Kidney (tissue), 14 donors: Measurements from ENCODE around the gene PTPN2. TPM values are rescaled to one million over a fixed set of nuclear protein-coding genes. Genes with fewer than 3 reads are reported as not detected.
A peak's percentile ranks its signal among the peaks of the same experiment; 100 is the strongest.

Experiments
- DNase-seq, 5 donors: peaks; one replicate each; pipeline ENCODE4 v3.0.0-alpha.2; 2013 to 2020
- FAIRE-seq: peaks from 2 replicates; lab custom pipeline; 2012; peaks lifted over from hg19 to GRCh38; lab: Jason Lieb, UNC
- H3K27ac ChIP-seq, 2 donors: one replicate each; pipeline ENCODE4 v1.7.0; 2013; ENCODE audit warnings: low read depth in 2 of 2, low read length in 2 of 2, inconsistent platforms in 1 of 2
- H3K27me3 ChIP-seq: one replicate; pipeline ENCODE4 v1.7.1; 2013; ENCODE audit warnings: low read length, inconsistent platforms; ENCODE audit not compliant: control insufficient read depth, insufficient read depth
- H3K36me3 ChIP-seq, 3 donors: one replicate each; pipeline versions ENCODE4 v1.7.0 to v1.7.1; 2013; ENCODE audit warnings: low read length in 3 of 3, control low read depth in 1 of 3, inconsistent platforms in 1 of 3; ENCODE audit not compliant: insufficient read depth in 3 of 3, control insufficient read depth in 2 of 3
- H3K4me1 ChIP-seq, 3 donors: one replicate each; pipeline versions ENCODE4 v1.7.0 to v1.7.1; 2013; ENCODE audit warnings: low read length in 3 of 3, inconsistent platforms in 1 of 3, low read depth in 1 of 3; ENCODE audit not compliant: control insufficient read depth in 2 of 3, insufficient read depth in 2 of 3
- H3K4me3 ChIP-seq, 3 donors: one replicate each; pipeline versions ENCODE4 v1.7.0 to v1.8.1; 2013; ENCODE audit warnings: low read length in 3 of 3, control low read depth in 1 of 3, inconsistent platforms in 1 of 3
- H3K9ac ChIP-seq, 3 donors: one replicate each; pipeline versions ENCODE4 v1.7.0 to v1.7.1; 2013; ENCODE audit warnings: low read length in 3 of 3, control low read depth in 1 of 3, inconsistent platforms in 1 of 3
- H3K9me3 ChIP-seq, 3 donors: one replicate each; pipeline versions ENCODE4 v1.7.0 to v1.7.1; 2013; ENCODE audit warnings: low read length in 3 of 3, control low read depth in 1 of 3, inconsistent platforms in 1 of 3; ENCODE audit not compliant: control insufficient read depth in 2 of 3, insufficient read depth in 1 of 3
- intact Hi-C: fragments of 100-400 bp; cut with DNase I; formaldehyde crosslinking; loops from one replicate; pipeline ENCODE4 v1.11.1; 2022
- polyA plus RNA-seq: library from polyadenylated mRNA; stranded (reverse); fragments of 350-450 nt; fragmentation: Illumina TruSeq; extraction: RNeasy Lipid Tissue Mini Kit (QIAGEN cat#74804); gene quantifications from one replicate; pipeline ENCODE4 v1.2.3, GENCODE V29; 2014; ENCODE audit warnings: low read depth, low replicate concordance; ENCODE audit not compliant: insufficient read depth
- total RNA-seq: library from RNA; stranded (reverse); fragmentation: NEBNext Ultra II Directional; extraction: Animal tissue kit (Norgen Biotek cat#: 25700); gene quantifications from one replicate; pipeline ENCODE4 v1.2.1, GENCODE V29; 2021
- TF ChIP-seq, protein P1 (sequence below): IDR thresholded peaks from 3 replicates; pipeline ENCODE4 v1.5.1; 2012; ENCODE audit warnings: mild to moderate bottlenecking, moderate library complexity, borderline replicate concordance; ENCODE audit not compliant: insufficient read depth; ENCODE audit errors: extremely low read depth
- donor health status: control.
- donor health status: control.
- donor health status: control.
- donor health status: control.
- donor health status: control.
- donor health status: DM: yes; HTN: yes; CAD: no.
- donor health status: Normal renal cell carcinoma (clear cell type).

Gene PTPN2
- total and polyA plus RNA-seq, 2 donors from 2014 or later, result 23.4 to 45.8 TPM

DNA sequence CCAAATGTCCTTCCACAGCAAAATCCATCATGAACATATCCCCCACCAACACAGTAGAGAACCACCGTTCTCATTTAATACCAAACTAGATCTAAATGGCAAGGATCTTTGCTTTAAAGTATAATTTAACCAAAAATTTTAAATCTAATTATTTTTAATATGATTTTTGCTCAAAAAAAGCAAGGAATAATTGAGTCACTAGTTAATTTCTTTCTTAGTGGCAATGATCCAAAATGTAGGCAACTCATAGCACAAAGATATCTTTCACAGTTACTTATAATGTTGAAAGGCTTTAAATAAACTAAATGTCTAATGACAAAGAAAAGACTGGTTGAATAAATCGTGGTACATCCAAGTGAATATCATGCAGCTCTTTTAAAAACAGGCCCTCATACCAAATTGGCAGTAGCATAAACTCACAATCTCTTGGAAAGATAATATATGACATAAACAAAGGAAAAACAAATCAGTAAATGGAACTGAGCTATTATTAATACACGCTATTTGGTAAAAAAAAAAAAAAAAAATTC is 20.3 kb downstream of the PTPN2 start:
- intact Hi-C loops, result no loop called here
- H3K27me3 ChIP-seq, result no peaks in the 10 kb centered on the region
- no peaks in the 10 kb centered on the region for H3K36me3 ChIP-seq
- FAIRE-seq (no peak), DNase-seq (no peak)
- no peaks in the 10 kb centered on the region for H3K9me3 ChIP-seq
- TF ChIP-seq, protein P1, sequence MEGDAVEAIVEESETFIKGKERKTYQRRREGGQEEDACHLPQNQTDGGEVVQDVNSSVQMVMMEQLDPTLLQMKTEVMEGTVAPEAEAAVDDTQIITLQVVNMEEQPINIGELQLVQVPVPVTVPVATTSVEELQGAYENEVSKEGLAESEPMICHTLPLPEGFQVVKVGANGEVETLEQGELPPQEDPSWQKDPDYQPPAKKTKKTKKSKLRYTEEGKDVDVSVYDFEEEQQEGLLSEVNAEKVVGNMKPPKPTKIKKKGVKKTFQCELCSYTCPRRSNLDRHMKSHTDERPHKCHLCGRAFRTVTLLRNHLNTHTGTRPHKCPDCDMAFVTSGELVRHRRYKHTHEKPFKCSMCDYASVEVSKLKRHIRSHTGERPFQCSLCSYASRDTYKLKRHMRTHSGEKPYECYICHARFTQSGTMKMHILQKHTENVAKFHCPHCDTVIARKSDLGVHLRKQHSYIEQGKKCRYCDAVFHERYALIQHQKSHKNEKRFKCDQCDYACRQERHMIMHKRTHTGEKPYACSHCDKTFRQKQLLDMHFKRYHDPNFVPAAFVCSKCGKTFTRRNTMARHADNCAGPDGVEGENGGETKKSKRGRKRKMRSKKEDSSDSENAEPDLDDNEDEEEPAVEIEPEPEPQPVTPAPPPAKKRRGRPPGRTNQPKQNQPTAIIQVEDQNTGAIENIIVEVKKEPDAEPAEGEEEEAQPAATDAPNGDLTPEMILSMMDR, result no peak
- H3K27ac ChIP-seq, result no peak overlapping the region
- H3K9ac ChIP-seq, result no peak overlapping the region
- no peaks in the 10 kb centered on the region for H3K4me1 ChIP-seq
- no peak overlapping the region for H3K4me3 ChIP-seq

DNA sequence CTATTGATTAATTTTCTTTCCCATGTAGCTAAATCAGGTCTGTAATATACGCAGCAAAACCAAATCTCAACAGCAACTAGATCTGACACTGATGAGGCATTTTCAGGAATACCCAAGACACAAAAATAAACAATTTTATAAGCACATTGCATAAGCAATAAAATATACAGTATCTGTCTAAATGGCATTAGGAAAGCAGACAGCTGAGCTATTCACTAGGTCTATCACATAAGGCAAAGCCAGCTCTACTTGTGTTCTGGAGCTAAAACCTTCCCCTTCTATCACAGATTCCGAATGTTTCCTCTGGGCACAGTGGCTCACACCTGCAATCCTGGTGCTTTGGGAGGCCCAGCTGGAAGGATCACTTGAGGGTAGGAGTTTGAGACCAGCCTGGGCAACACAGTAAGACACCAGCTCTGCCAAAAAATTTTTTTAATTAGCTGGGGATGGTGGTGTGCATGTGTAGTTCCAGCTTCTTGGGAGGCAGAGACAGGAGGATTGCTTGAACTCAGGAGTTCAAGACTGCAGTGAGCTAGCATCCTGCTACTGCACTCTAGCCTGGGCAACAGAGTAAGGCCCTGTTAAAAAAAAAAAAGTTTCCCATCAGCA is 21.1 kb downstream of the PTPN2 start:
- no peaks in the 10 kb centered on the region for H3K36me3 ChIP-seq
- no peak overlapping the region for H3K9ac ChIP-seq
- no peak for DNase-seq
- no peaks in the 10 kb centered on the region for H3K27me3 ChIP-seq
- H3K9me3 ChIP-seq, result no peaks in the 10 kb centered on the region
- no peak for FAIRE-seq
- H3K4me3 ChIP-seq, result no peak overlapping the region
- TF ChIP-seq, protein P1, result no peak
- H3K4me1 ChIP-seq, result no peaks in the 10 kb centered on the region
- intact Hi-C loops, result no loop called here
- peak overlapping the region in 1 of 2 donors; percentile 9 for H3K27ac ChIP-seq

DNA sequence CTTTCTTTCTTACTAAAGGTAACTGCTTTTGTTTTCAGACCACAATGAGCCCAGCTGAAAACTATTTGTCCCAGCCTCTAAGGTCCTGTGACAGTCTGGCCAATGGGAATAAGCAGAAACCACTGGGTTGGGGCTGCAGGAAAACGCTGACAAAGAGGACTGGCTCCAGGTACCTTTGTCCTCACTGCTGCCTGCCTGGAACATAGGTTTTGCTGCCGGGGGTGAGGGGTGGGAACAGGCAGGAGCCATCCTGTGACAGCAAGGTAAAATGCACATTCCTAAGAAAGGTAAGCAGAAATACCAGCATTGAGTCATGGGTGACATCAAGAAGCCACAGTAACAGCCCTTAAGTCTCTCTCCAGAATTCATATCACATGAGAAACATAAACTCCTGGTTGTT is 21.6 kb downstream of the PTPN2 start:
- Histone ChIP-seq H3K4me1 (no peaks in the 10 kb centered on the region), H3K27me3 (no peaks in the 10 kb centered on the region), H3K9ac (no peak overlapping the region), H3K27ac (peak overlapping the region in 1 of 2 donors; percentile 9), H3K9me3 (no peaks in the 10 kb centered on the region), H3K4me3 (no peak overlapping the region), H3K36me3 (no peaks in the 10 kb centered on the region)
- FAIRE-seq (no peak), DNase-seq (peak in 1 of 5 donors; percentile 10)
- TF ChIP-seq, protein P1, result no peak
- intact Hi-C loops, result no loop called here
